ENCODE data around the gene DNAI7. TPM values are rescaled to one million over a fixed set of nuclear protein-coding genes. Genes with fewer than 3 reads are reported as not detected.

DNAI7 gene
- total RNA-seq, 1 donor from 2014 or later, result 0.23 TPM

DNA sequence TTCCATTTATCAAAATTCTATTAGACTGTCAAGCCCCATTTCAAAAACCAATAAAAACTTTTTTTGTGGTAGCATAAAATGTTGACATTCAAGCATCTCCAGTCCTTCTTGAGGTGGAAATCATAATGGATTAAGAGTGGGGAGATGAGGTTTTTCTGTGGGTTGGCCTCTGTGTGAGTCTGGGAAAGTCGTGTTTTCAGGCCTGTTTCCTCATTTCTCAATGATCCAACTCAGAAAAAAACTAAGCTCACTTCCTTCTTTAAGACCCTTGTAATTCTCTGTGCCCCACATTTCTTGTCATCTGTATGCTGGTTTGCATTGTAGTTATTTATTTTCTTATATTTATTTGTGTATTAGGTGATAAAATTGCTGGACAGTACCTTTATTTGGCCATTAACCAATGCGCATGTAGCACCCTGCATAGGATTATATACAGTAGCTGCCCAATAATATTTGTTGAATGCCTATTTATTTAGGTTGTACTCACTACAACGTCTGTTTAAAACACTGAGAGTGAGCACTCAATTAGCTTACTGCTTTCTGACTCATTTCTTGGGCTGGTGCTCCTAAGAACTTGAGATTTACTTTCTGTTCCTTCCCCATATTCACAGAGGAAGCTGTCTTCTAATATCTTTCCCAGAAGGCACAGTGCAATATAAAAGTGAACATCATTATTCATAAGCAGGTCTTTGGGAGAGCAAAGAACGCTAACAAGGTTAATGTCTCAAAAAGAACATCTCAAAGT is 121.9 kb downstream of the DNAI7 start:
- H3K4me3 ChIP-seq (ENCODE audit: insufficient read depth, low read depth, low read length), result no peak overlapping the region
- Mint-ChIP-seq H3K9me3 (ENCODE audit: unreplicated experiment) (no peaks in the 10 kb centered on the region), H3K27ac (ENCODE audit: unreplicated experiment) (no peak overlapping the region), H3K4me3 (ENCODE audit: unreplicated experiment) (no peak overlapping the region), H3K4me1 (ENCODE audit: low read depth, unreplicated experiment) (no peaks in the 10 kb centered on the region), H3K27me3 (ENCODE audit: low read depth, unreplicated experiment) (peaks cover 2% of the 10 kb centered on the region), H3K36me3 (ENCODE audit: low read depth, unreplicated experiment) (no peaks in the 10 kb centered on the region)
- no peaks in the 10 kb centered on the region for H3K27me3 ChIP-seq (ENCODE audit: insufficient read depth, low read length)
- H3K9ac ChIP-seq (ENCODE audit: low read length), result no peak overlapping the region
- DNase-seq (ENCODE audit: low read depth) (no peak), FAIRE-seq (no peak)
- H3K4me2 ChIP-seq (ENCODE audit: low read length), result no peak overlapping the region
- H3K36me3 ChIP-seq (ENCODE audit: insufficient read depth, low read length), result no peaks in the 10 kb centered on the region
- no peaks in the 10 kb centered on the region for H3K9me3 ChIP-seq (ENCODE audit: insufficient read depth, low read depth, low read length)
- no peak for TF ChIP-seq CTCF (IDR thresholded peaks at IDR 0.05; ENCODE audit: insufficient read depth, low read depth, low read length)
- TF ChIP-seq EZH2 (IDR thresholded peaks at IDR 0.05; ENCODE audit: insufficient read depth, low read length), result no peak
- H3K4me1 ChIP-seq (ENCODE audit: insufficient read depth, low read length), result no peaks in the 10 kb centered on the region
- H3K27ac ChIP-seq (ENCODE audit: low read depth, low read length), result no peak overlapping the region
- H4K20me1 ChIP-seq (ENCODE audit: insufficient read depth, low read length), result no peaks in the 10 kb centered on the region
- no peaks in the 10 kb centered on the region for H3K79me2 ChIP-seq (ENCODE audit: insufficient read depth, low read length)
- no peak overlapping the region for H2AFZ ChIP-seq (ENCODE audit: low read depth, low read length)

- FAIRE-seq, result no peak
- H3K79me2 ChIP-seq (ENCODE audit: insufficient read depth, low read length), result no peaks in the 10 kb centered on the region
- no peak for DNase-seq (ENCODE audit: low read depth)
- H2AFZ ChIP-seq (ENCODE audit: low read depth, low read length), result no peak overlapping the region
- H3K27ac ChIP-seq (ENCODE audit: low read depth, low read length), result no peak overlapping the region
- H3K27me3 ChIP-seq (ENCODE audit: insufficient read depth, low read length), result no peaks in the 10 kb centered on the region
- H3K9ac ChIP-seq (ENCODE audit: low read length), result no peak overlapping the region
- no peak overlapping the region for H3K4me3 Mint-ChIP-seq (ENCODE audit: unreplicated experiment)
- H3K27me3 Mint-ChIP-seq (ENCODE audit: low read depth, unreplicated experiment), result peaks cover 2% of the 10 kb centered on the region
- no peaks in the 10 kb centered on the region for H4K20me1 ChIP-seq (ENCODE audit: insufficient read depth, low read length)
- H3K9me3 Mint-ChIP-seq (ENCODE audit: unreplicated experiment), result no peaks in the 10 kb centered on the region
- no peaks in the 10 kb centered on the region for H3K36me3 ChIP-seq (ENCODE audit: insufficient read depth, low read length)
- H3K4me3 ChIP-seq (ENCODE audit: insufficient read depth, low read depth, low read length), result no peak overlapping the region
- H3K4me1 Mint-ChIP-seq (ENCODE audit: low read depth, unreplicated experiment), result no peaks in the 10 kb centered on the region
- TF ChIP-seq EZH2 (IDR thresholded peaks at IDR 0.05; ENCODE audit: insufficient read depth, low read length), result no peak
- TF ChIP-seq CTCF (IDR thresholded peaks at IDR 0.05; ENCODE audit: insufficient read depth, low read depth, low read length), result no peak
- H3K27ac Mint-ChIP-seq (ENCODE audit: unreplicated experiment), result no peak overlapping the region
- H3K4me2 ChIP-seq (ENCODE audit: low read length), result no peak overlapping the region
- H3K4me1 ChIP-seq (ENCODE audit: insufficient read depth, low read length), result no peaks in the 10 kb centered on the region
- no peaks in the 10 kb centered on the region for H3K9me3 ChIP-seq (ENCODE audit: insufficient read depth, low read depth, low read length)
- no peaks in the 10 kb centered on the region for H3K36me3 Mint-ChIP-seq (ENCODE audit: low read depth, unreplicated experiment)
Observed at GRCh38 chr12:25071366-25071765, 123.6 kb downstream of the DNAI7 start.

DNA sequence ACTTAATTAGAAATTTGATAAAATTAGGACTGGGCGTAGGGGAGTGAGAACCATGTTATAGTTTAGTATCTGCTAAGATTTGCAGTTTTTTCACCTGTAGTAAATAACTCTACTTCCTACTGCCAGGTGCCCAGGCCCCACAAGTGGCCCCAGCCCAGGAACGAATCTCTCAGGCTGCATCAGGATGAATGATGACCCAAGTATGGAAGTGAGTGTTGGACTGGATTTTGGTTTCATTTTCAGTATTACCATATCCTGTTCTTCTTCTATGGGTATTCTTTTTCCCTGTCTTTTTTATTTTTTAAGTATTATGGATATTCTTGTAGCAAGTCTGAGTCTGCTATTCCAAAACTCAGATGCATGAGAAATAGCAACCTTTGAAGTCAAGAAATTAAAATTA is 125.7 kb downstream of the DNAI7 start:
- Mint-ChIP-seq H3K9me3 (ENCODE audit: unreplicated experiment) (no peaks in the 10 kb centered on the region), H3K4me1 (ENCODE audit: low read depth, unreplicated experiment) (no peaks in the 10 kb centered on the region), H3K27me3 (ENCODE audit: low read depth, unreplicated experiment) (peaks cover 2% of the 10 kb centered on the region), H3K27ac (ENCODE audit: unreplicated experiment) (no peak overlapping the region), H3K4me3 (ENCODE audit: unreplicated experiment) (no peak overlapping the region), H3K36me3 (ENCODE audit: low read depth, unreplicated experiment) (no peaks in the 10 kb centered on the region)
- no peaks in the 10 kb centered on the region for H3K36me3 ChIP-seq (ENCODE audit: insufficient read depth, low read length)
- no peaks in the 10 kb centered on the region for H3K79me2 ChIP-seq (ENCODE audit: insufficient read depth, low read length)
- no peak for TF ChIP-seq EZH2 (IDR thresholded peaks at IDR 0.05; ENCODE audit: insufficient read depth, low read length)
- no peak for TF ChIP-seq CTCF (IDR thresholded peaks at IDR 0.05; ENCODE audit: insufficient read depth, low read depth, low read length)
- DNase-seq (ENCODE audit: low read depth), result no peak
- no peak overlapping the region for H2AFZ ChIP-seq (ENCODE audit: low read depth, low read length)
- no peak for FAIRE-seq
- H3K27ac ChIP-seq (ENCODE audit: low read depth, low read length), result no peak overlapping the region
- H3K4me1 ChIP-seq (ENCODE audit: insufficient read depth, low read length), result no peaks in the 10 kb centered on the region
- H3K9ac ChIP-seq (ENCODE audit: low read length), result no peak overlapping the region
- H3K27me3 ChIP-seq (ENCODE audit: insufficient read depth, low read length), result no peaks in the 10 kb centered on the region
- H3K9me3 ChIP-seq (ENCODE audit: insufficient read depth, low read depth, low read length), result no peaks in the 10 kb centered on the region
- no peaks in the 10 kb centered on the region for H4K20me1 ChIP-seq (ENCODE audit: insufficient read depth, low read length)
- H3K4me3 ChIP-seq (ENCODE audit: insufficient read depth, low read depth, low read length), result no peak overlapping the region
- no peak overlapping the region for H3K4me2 ChIP-seq (ENCODE audit: low read length)
